Measurements from ENCODE around the gene GCFC2. TPM values are rescaled to one million over a fixed set of nuclear protein-coding genes. Genes with fewer than 3 reads are reported as not detected.

The GCFC2 gene
- total RNA-seq, 1 donor from 2014 or later, result 12.3 TPM

DNA sequence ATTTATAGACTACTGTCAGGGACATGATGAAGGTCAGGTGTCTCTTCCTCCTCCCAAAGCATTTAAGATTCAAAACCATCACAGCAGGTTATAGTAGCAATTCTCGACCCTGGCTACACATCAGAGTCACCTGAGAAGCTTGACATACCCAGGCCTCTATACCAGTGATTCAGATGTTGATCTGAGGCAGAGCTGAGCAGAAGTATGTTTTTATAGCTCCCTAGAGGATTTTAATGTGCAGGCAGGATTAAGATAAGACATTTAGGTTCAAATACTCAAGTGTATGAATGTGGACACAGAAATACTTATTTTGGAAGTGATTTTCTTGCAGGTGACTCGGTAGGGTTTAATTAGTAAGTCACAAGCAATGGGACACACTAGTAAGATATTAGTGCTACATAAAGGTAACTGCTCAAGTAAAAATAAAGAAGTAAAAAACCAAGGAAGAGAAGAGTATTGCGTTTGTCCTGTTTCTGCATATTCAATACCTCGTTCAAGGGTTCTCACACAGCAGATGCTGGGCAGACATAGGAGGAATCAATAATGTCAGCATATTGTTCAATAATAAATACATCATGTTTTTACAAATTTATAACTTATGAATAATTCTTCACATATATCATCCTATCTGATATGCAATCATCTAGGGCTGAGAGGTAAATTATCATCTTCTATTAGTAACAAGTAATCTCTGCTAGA is 7.0 kb downstream of the GCFC2 start:
- Histone ChIP-seq H3K27ac (ENCODE audit: low read depth, low read length) (no peak overlapping the region), H3K4me2 (ENCODE audit: low read length) (no peak overlapping the region), H3K4me3 (ENCODE audit: insufficient read depth, low read depth, low read length) (no peak overlapping the region), H2AFZ (ENCODE audit: low read depth, low read length) (no peak overlapping the region), H3K4me1 (ENCODE audit: insufficient read depth, low read length) (peaks cover 12% of the 10 kb centered on the region), H3K9me3 (ENCODE audit: insufficient read depth, low read depth, low read length) (no peaks in the 10 kb centered on the region), H3K36me3 (ENCODE audit: insufficient read depth, low read length) (peaks cover 2% of the 10 kb centered on the region), H4K20me1 (ENCODE audit: insufficient read depth, low read length) (no peaks in the 10 kb centered on the region), H3K27me3 (ENCODE audit: insufficient read depth, low read length) (no peaks in the 10 kb centered on the region), H3K9ac (ENCODE audit: low read length) (no peak overlapping the region), H3K79me2 (ENCODE audit: insufficient read depth, low read length) (peaks cover 13% of the 10 kb centered on the region)
- peaks cover 3% of the 10 kb centered on the region for H3K36me3 Mint-ChIP-seq (ENCODE audit: low read depth, unreplicated experiment)
- no peak for FAIRE-seq
- H3K27me3 Mint-ChIP-seq (ENCODE audit: low read depth, unreplicated experiment), result no peaks in the 10 kb centered on the region
- H3K4me1 Mint-ChIP-seq (ENCODE audit: low read depth, unreplicated experiment), result peaks cover 4% of the 10 kb centered on the region
- TF ChIP-seq EZH2 (IDR thresholded peaks at IDR 0.05; ENCODE audit: insufficient read depth, low read length), result no peak
- TF ChIP-seq, protein P1, sequence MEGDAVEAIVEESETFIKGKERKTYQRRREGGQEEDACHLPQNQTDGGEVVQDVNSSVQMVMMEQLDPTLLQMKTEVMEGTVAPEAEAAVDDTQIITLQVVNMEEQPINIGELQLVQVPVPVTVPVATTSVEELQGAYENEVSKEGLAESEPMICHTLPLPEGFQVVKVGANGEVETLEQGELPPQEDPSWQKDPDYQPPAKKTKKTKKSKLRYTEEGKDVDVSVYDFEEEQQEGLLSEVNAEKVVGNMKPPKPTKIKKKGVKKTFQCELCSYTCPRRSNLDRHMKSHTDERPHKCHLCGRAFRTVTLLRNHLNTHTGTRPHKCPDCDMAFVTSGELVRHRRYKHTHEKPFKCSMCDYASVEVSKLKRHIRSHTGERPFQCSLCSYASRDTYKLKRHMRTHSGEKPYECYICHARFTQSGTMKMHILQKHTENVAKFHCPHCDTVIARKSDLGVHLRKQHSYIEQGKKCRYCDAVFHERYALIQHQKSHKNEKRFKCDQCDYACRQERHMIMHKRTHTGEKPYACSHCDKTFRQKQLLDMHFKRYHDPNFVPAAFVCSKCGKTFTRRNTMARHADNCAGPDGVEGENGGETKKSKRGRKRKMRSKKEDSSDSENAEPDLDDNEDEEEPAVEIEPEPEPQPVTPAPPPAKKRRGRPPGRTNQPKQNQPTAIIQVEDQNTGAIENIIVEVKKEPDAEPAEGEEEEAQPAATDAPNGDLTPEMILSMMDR (IDR thresholded peaks at IDR 0.05; ENCODE audit: insufficient read depth, low read depth, low read length), result no peak
- DNase-seq (ENCODE audit: low read depth), result no peak
- H3K9me3 Mint-ChIP-seq (ENCODE audit: unreplicated experiment), result no peaks in the 10 kb centered on the region
- no peak overlapping the region for H3K4me3 Mint-ChIP-seq (ENCODE audit: unreplicated experiment)
- H3K27ac Mint-ChIP-seq (ENCODE audit: unreplicated experiment), result no peak overlapping the region

DNA sequence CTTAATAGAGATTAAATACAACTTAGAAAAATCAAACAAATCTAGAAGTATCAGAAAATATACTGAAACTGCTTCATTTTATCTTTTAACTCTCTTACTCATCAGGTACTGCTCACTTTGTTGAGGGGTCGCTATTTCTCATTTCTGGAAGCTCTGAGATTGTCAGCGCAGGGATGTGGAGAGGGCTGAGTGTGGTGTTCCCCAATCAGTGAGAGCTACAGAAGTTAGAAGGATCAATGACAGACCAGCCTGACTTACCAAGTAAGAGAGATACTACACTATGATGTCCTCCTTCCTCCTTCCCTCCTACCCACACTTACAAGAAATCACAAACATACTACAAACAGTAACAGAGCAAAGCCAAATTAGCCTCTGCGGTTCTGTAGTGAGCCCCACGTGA is 8.1 kb downstream of the GCFC2 start:
- Mint-ChIP-seq H3K4me1 (ENCODE audit: low read depth, unreplicated experiment) (peaks cover 4% of the 10 kb centered on the region), H3K36me3 (ENCODE audit: low read depth, unreplicated experiment) (peaks cover 4% of the 10 kb centered on the region), H3K27me3 (ENCODE audit: low read depth, unreplicated experiment) (no peaks in the 10 kb centered on the region), H3K27ac (ENCODE audit: unreplicated experiment) (no peak overlapping the region), H3K4me3 (ENCODE audit: unreplicated experiment) (no peak overlapping the region), H3K9me3 (ENCODE audit: unreplicated experiment) (no peaks in the 10 kb centered on the region)
- Histone ChIP-seq H3K4me2 (ENCODE audit: low read length) (no peak overlapping the region), H3K9me3 (ENCODE audit: insufficient read depth, low read depth, low read length) (no peaks in the 10 kb centered on the region), H3K9ac (ENCODE audit: low read length) (no peak overlapping the region), H3K79me2 (ENCODE audit: insufficient read depth, low read length) (peaks cover 8% of the 10 kb centered on the region), H3K36me3 (ENCODE audit: insufficient read depth, low read length) (peaks cover 6% of the 10 kb centered on the region), H3K27ac (ENCODE audit: low read depth, low read length) (no peak overlapping the region), H3K4me1 (ENCODE audit: insufficient read depth, low read length) (peaks cover 7% of the 10 kb centered on the region), H3K27me3 (ENCODE audit: insufficient read depth, low read length) (no peaks in the 10 kb centered on the region), H4K20me1 (ENCODE audit: insufficient read depth, low read length) (no peaks in the 10 kb centered on the region), H3K4me3 (ENCODE audit: insufficient read depth, low read depth, low read length) (no peak overlapping the region), H2AFZ (ENCODE audit: low read depth, low read length) (no peak overlapping the region)
- TF ChIP-seq EZH2 (IDR thresholded peaks at IDR 0.05; ENCODE audit: insufficient read depth, low read length), result no peak
- TF ChIP-seq, protein P1 (IDR thresholded peaks at IDR 0.05; ENCODE audit: insufficient read depth, low read depth, low read length), result no peak
- FAIRE-seq (no peak), DNase-seq (ENCODE audit: low read depth) (no peak)

DNA sequence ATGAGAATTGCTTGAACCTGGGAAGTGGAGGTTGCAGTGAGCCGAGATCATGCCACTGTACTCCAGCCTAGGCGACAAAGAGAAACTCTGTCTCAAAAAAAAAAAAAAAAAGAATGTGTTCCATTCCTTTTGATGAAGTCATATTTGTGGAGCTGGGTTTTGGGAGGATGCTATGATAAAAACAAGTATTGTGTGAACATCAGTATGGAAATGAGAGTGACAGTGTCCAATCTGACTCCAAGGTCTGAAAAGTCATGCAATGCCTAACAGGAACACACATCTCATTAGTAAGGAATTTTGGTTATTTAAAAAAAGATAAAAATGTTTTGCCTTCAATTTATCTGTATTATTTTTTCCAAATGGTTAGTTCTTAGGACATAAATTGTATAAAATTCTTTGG is 11.8 kb downstream of the GCFC2 start:
- DNase-seq (ENCODE audit: low read depth) (peak; percentile 22), FAIRE-seq (no peak)
- Histone ChIP-seq H3K9ac (ENCODE audit: low read length) (no peak overlapping the region), H3K4me3 (ENCODE audit: insufficient read depth, low read depth, low read length) (no peak overlapping the region), H4K20me1 (ENCODE audit: insufficient read depth, low read length) (no peaks in the 10 kb centered on the region), H3K79me2 (ENCODE audit: insufficient read depth, low read length) (no peaks in the 10 kb centered on the region), H3K4me2 (ENCODE audit: low read length) (no peak overlapping the region), H3K4me1 (ENCODE audit: insufficient read depth, low read length) (no peaks in the 10 kb centered on the region), H3K36me3 (ENCODE audit: insufficient read depth, low read length) (peaks cover 15% of the 10 kb centered on the region), H2AFZ (ENCODE audit: low read depth, low read length) (no peak overlapping the region), H3K27me3 (ENCODE audit: insufficient read depth, low read length) (no peaks in the 10 kb centered on the region), H3K27ac (ENCODE audit: low read depth, low read length) (no peak overlapping the region), H3K9me3 (ENCODE audit: insufficient read depth, low read depth, low read length) (no peaks in the 10 kb centered on the region)
- H3K27ac Mint-ChIP-seq (ENCODE audit: unreplicated experiment), result no peak overlapping the region
- no peaks in the 10 kb centered on the region for H3K9me3 Mint-ChIP-seq (ENCODE audit: unreplicated experiment)
- TF ChIP-seq, protein P1 (IDR thresholded peaks at IDR 0.05; ENCODE audit: insufficient read depth, low read depth, low read length), result no peak
- no peak for TF ChIP-seq EZH2 (IDR thresholded peaks at IDR 0.05; ENCODE audit: insufficient read depth, low read length)
- no peaks in the 10 kb centered on the region for H3K4me1 Mint-ChIP-seq (ENCODE audit: low read depth, unreplicated experiment)
- peaks cover 9% of the 10 kb centered on the region for H3K36me3 Mint-ChIP-seq (ENCODE audit: low read depth, unreplicated experiment)
- H3K4me3 Mint-ChIP-seq (ENCODE audit: unreplicated experiment), result no peak overlapping the region
- H3K27me3 Mint-ChIP-seq (ENCODE audit: low read depth, unreplicated experiment), result no peaks in the 10 kb centered on the region

Measured in astrocyte (in vitro differentiated cells and primary cell).